OCI-LY1 (cell line): ENCODE results near the gene RIOK3.

Experiments
- H2AFZ ChIP-seq: fragments of 200-600 bp; sonication (generic), shearing (Covaris generic); 2 replicates; pipeline ENCODE4 v1.6.0; 2014; ENCODE audit warnings: antibody characterized with exemption, mild to moderate bottlenecking, low read length
- H3F3A ChIP-seq: fragments of 200-600 bp; sonication (generic), shearing (Covaris generic); 2 replicates; pipeline ENCODE4 v1.6.0; 2014; ENCODE audit warnings: mild to moderate bottlenecking, antibody characterized with exemption, low read length, moderate library complexity; ENCODE audit not compliant: insufficient read depth
- H3K27ac ChIP-seq: fragments of 200-600 bp; sonication (generic); 2 replicates; pipeline ENCODE4 v1.5.1; 2014; ENCODE audit warnings: low read length, mixed run types, mild to moderate bottlenecking, low read depth; ENCODE audit not compliant: poor library complexity, severe bottlenecking
- H3K27me3 ChIP-seq: fragments of 200-600 bp; sonication (generic); 2 replicates; pipeline ENCODE4 v1.6.0; 2014; ENCODE audit warnings: antibody characterized with exemption, mild to moderate bottlenecking, low read length, moderate library complexity; ENCODE audit not compliant: insufficient read depth
- H3K36me3 ChIP-seq: fragments of 200-600 bp; sonication (generic); 2 replicates; pipeline ENCODE4 v1.6.1; 2014; ENCODE audit warnings: mild to moderate bottlenecking, antibody characterized with exemption, low read length, moderate library complexity, mixed read lengths; ENCODE audit not compliant: insufficient read depth
- H3K4me1 ChIP-seq: fragments of 200-600 bp; sonication (generic); 2 replicates; pipeline ENCODE4 v1.5.1; 2014; ENCODE audit warnings: mild to moderate bottlenecking, low read length, moderate library complexity; ENCODE audit not compliant: insufficient read depth, severe bottlenecking
- H3K4me2 ChIP-seq: fragments of 200-600 bp; sonication (generic), shearing (Covaris generic); 2 replicates; pipeline ENCODE4 v1.6.1; 2014; ENCODE audit warnings: low read length
- H3K4me3 ChIP-seq: fragments of 200-600 bp; sonication (generic); 2 replicates; pipeline ENCODE4 v1.5.1; 2014; ENCODE audit warnings: low read length, low read depth, mild to moderate bottlenecking, mixed read lengths; ENCODE audit not compliant: poor library complexity, severe bottlenecking
- H3K79me2 ChIP-seq: fragments of 200-600 bp; shearing (Covaris generic); 2 replicates; pipeline ENCODE4 v1.6.1; 2016; ENCODE audit warnings: mixed run types, low read length, mixed read lengths; ENCODE audit not compliant: insufficient read depth
- H3K9ac ChIP-seq: fragments of 200-600 bp; sonication (generic), shearing (Covaris generic); 2 replicates; pipeline ENCODE4 v1.6.1; 2014; ENCODE audit warnings: mild to moderate bottlenecking, low read length, mixed read lengths
- H3K9me2 ChIP-seq: fragments of 200-600 bp; sonication (generic), shearing (Covaris generic); 2 replicates; pipeline ENCODE4 v1.6.1; 2014; ENCODE audit warnings: low read depth, mild to moderate bottlenecking, low read length, mixed read lengths
- H3K9me3 ChIP-seq: fragments of 200-600 bp; shearing (Covaris generic); 2 replicates; pipeline ENCODE4 v1.6.1; 2014; ENCODE audit warnings: low read length, mixed read lengths
- H4K20me1 ChIP-seq: fragments of 200-600 bp; sonication (generic), shearing (Covaris generic); 2 replicates; pipeline ENCODE4 v1.6.0; 2016; ENCODE audit warnings: mild to moderate bottlenecking, low read length; ENCODE audit not compliant: insufficient read depth
- CTCF ChIP-seq: fragments of 200-600 bp; sonication (generic), shearing (Covaris generic); IDR thresholded peaks from 2 replicates; pipeline ENCODE4 v1.5.1; 2017; ENCODE audit warnings: mild to moderate bottlenecking, antibody characterized with exemption, low read length, moderate library complexity, mixed read lengths
- EZH2 ChIP-seq: fragments of 200-600 bp; sonication (generic), shearing (Covaris generic); IDR thresholded peaks from 2 replicates; pipeline ENCODE4 v1.8.0; 2017; ENCODE audit warnings: borderline replicate concordance, mixed run types, mild to moderate bottlenecking, antibody characterized with exemption, low read length, moderate library complexity, mixed read lengths

RIOK3 gene

GRCh38 chr18:23458830-23459529, 5.9 kb downstream of the RIOK3 start:
- TF ChIP-seq EZH2 = no peak
- TF ChIP-seq CTCF = no peak
- Histone ChIP-seq H3K4me3 (no peak overlapping the region), H3K27me3 (no peaks in the 10 kb centered on the region), H3K36me3 (peaks cover 35% of the 10 kb centered on the region), H4K20me1 (peaks cover 2% of the 10 kb centered on the region; the same call in 1 of the 2 replicates), H3F3A (no peaks in the 10 kb centered on the region), H3K4me2 (no peak overlapping the region), H3K9me3 (no peaks in the 10 kb centered on the region), H3K79me2 (peaks cover 74% of the 10 kb centered on the region), H2AFZ (no peak overlapping the region), H3K4me1 (peaks cover 28% of the 10 kb centered on the region), H3K27ac (no peak overlapping the region), H3K9ac (no peak overlapping the region), H3K9me2 (no peaks in the 10 kb centered on the region)

GRCh38 chr18:23459530-23459921, 6.4 kb downstream of the RIOK3 start:
- no peak overlapping the region for H3K4me2 ChIP-seq
- H3K9me2 ChIP-seq = no peaks in the 10 kb centered on the region
- no peaks in the 10 kb centered on the region for H3F3A ChIP-seq
- TF ChIP-seq CTCF (no peak), EZH2 (no peak)
- no peak overlapping the region for H3K9ac ChIP-seq
- peaks cover 22% of the 10 kb centered on the region for H3K4me1 ChIP-seq
- H3K27me3 ChIP-seq = no peaks in the 10 kb centered on the region
- H2AFZ ChIP-seq = no peak overlapping the region
- peaks cover 69% of the 10 kb centered on the region for H3K79me2 ChIP-seq
- H3K27ac ChIP-seq = no peak overlapping the region
- peaks cover 40% of the 10 kb centered on the region for H3K36me3 ChIP-seq
- peaks cover 2% of the 10 kb centered on the region; the same call in 1 of the 2 replicates for H4K20me1 ChIP-seq
- H3K4me3 ChIP-seq = no peak overlapping the region
- no peaks in the 10 kb centered on the region for H3K9me3 ChIP-seq

- no peak overlapping the region for H2AFZ ChIP-seq
- no peak overlapping the region for H3K9ac ChIP-seq
- H3K79me2 ChIP-seq = peaks cover 62% of the 10 kb centered on the region
- TF ChIP-seq EZH2 (no peak), CTCF (no peak)
- no peaks in the 10 kb centered on the region for H3K9me3 ChIP-seq
- no peaks in the 10 kb centered on the region for H3K9me2 ChIP-seq
- no peak overlapping the region for H3K4me3 ChIP-seq
- H3F3A ChIP-seq = no peaks in the 10 kb centered on the region
- H3K36me3 ChIP-seq = peaks cover 50% of the 10 kb centered on the region
- no peak overlapping the region for H3K27ac ChIP-seq
- H3K4me2 ChIP-seq = no peak overlapping the region
- peaks cover 2% of the 10 kb centered on the region; the same call in 1 of the 2 replicates for H4K20me1 ChIP-seq
- no peaks in the 10 kb centered on the region for H3K27me3 ChIP-seq
- peaks cover 18% of the 10 kb centered on the region for H3K4me1 ChIP-seq
Observed at GRCh38 chr18:23460285-23461273, 7.5 kb downstream of the RIOK3 start.
